Left ventricle myocardium inferior (tissue), 1 donor: ENCODE data around the gene CACNA2D1. TPM values are rescaled to one million over a fixed set of nuclear protein-coding genes. Genes with fewer than 3 reads are reported as not detected.

Experiments used
- DNase-seq: peaks from one replicate; pipeline ENCODE4 v3.0.0-alpha.2; 2020
- H3K27ac ChIP-seq: fragments of 200-600 bp; replicated peaks from 2 replicates; pipeline ENCODE4 v1.8.0; 2021
- H3K27me3 ChIP-seq: fragments of 200-600 bp; 2 replicates; pipeline ENCODE4 v1.8.0; 2021; ENCODE audit warnings: low read depth
- H3K36me3 ChIP-seq: fragments of 200-600 bp; 2 replicates; pipeline ENCODE4 v1.8.0; 2021
- H3K4me1 ChIP-seq: fragments of 200-600 bp; 2 replicates; pipeline ENCODE4 v1.8.0; 2021
- H3K4me3 ChIP-seq: fragments of 200-600 bp; 2 replicates; pipeline ENCODE4 v1.8.0; 2021; ENCODE audit warnings: mild to moderate bottlenecking, moderate library complexity
- H3K9me3 ChIP-seq: fragments of 200-600 bp; replicated peaks from 2 replicates; pipeline ENCODE4 v1.8.0; 2021
- intact Hi-C: fragments of 100-400 bp; cut with micrococcal nuclease; formaldehyde crosslinking; loops from one replicate; pipeline ENCODE4 v1.11.0; 2022
- total RNA-seq: library from RNA; stranded (reverse); fragmentation: NEBNext Ultra II Directional; extraction: Animal tissue kit (Norgen Biotek cat#: 25700); gene quantifications from one replicate; pipeline ENCODE4 v1.2.1, GENCODE V29; 2021
- TF ChIP-seq, protein P1 (sequence below): fragments of 200-600 bp; IDR thresholded peaks from 2 replicates; pipeline ENCODE4 v1.8.0; 2021; ENCODE audit warnings: antibody characterized with exemption, mild to moderate bottlenecking, borderline replicate concordance
- donor health status: DM: no; HTN: yes; CAD: no; lungs with severe emphysema.

Gene CACNA2D1
- total RNA-seq, 1 donor from 2014 or later: 64.6 TPM

DNA sequence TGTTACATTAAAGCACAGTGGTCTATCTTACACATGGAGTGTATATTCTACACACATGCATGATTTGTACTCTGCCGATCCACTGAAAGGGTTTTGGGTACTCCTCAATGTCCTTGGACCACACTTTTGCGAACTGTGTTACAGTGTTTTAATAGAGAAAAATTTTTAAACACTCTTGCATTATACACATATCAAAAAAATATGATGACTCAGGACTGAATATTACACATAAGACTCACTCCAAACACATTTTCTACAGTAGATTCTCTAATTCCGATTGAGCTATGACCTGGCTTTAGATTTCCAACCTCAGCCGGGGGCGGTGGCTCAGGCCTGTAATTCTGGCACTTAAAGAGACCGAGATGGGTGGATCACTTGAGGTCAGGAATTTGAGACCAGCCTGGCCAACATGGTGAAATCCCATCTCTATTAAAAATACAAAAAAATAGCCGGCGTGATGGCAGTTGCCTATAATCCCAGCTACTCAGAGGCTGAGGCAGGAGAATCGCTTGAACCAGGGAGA lies 222.4 kb downstream of the CACNA2D1 start:
- DNase-seq: no peak
- intact Hi-C loops: no loop called here
- Histone ChIP-seq H3K36me3 (no peaks in the 10 kb centered on the region), H3K9me3 (no peaks in the 10 kb centered on the region), H3K4me3 (no peak overlapping the region), H3K27me3 (no peaks in the 10 kb centered on the region), H3K27ac (no peak overlapping the region), H3K4me1 (no peaks in the 10 kb centered on the region)
- TF ChIP-seq, protein P1, sequence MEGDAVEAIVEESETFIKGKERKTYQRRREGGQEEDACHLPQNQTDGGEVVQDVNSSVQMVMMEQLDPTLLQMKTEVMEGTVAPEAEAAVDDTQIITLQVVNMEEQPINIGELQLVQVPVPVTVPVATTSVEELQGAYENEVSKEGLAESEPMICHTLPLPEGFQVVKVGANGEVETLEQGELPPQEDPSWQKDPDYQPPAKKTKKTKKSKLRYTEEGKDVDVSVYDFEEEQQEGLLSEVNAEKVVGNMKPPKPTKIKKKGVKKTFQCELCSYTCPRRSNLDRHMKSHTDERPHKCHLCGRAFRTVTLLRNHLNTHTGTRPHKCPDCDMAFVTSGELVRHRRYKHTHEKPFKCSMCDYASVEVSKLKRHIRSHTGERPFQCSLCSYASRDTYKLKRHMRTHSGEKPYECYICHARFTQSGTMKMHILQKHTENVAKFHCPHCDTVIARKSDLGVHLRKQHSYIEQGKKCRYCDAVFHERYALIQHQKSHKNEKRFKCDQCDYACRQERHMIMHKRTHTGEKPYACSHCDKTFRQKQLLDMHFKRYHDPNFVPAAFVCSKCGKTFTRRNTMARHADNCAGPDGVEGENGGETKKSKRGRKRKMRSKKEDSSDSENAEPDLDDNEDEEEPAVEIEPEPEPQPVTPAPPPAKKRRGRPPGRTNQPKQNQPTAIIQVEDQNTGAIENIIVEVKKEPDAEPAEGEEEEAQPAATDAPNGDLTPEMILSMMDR: no peak

DNA sequence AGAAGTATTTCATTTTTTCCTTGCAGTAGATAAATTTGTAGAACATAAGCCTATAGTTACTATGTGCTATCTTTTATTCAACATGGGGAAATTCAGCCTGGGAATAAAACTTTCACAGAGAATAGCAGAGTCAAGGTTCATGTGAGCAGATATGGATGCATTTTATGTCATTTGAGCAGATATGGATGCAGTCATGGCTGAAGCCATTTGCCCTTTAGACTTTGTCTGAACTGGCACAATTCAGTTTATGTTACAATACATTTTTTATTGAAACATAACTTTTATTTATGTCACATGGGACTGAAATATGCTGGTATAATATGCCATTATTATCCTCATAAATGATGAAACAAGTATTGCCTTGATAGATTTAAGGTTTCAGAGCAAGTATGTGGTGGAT lies 231.1 kb downstream of the CACNA2D1 start:
- H3K27me3 ChIP-seq: no peaks in the 10 kb centered on the region
- H3K4me1 ChIP-seq: peaks cover 12% of the 10 kb centered on the region
- intact Hi-C loops: no loop called here
- no peaks in the 10 kb centered on the region for H3K9me3 ChIP-seq
- no peak overlapping the region for H3K4me3 ChIP-seq
- H3K36me3 ChIP-seq: no peaks in the 10 kb centered on the region
- TF ChIP-seq, protein P1: no peak
- no peak overlapping the region for H3K27ac ChIP-seq
- no peak for DNase-seq

DNA sequence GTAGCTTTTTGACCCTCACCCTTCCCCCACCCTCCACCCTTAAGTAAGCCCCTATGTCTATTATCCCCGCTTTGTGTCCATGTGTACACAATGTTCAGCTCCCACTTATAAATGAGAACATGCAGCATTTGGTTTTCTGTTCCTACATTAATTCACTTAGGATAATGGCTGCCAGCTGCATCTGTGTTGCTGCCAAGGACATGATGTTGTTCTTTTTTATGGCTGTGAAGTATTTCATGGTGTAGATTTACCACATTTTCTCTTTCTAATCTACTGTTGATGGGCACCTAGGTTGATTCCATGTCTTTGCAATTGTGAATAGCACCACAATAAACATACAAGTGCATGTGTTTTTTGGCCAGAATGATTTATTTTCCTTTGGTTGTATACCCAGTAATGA lies 232.2 kb downstream of the CACNA2D1 start:
- Histone ChIP-seq H3K4me1 (peaks cover 12% of the 10 kb centered on the region), H3K36me3 (no peaks in the 10 kb centered on the region), H3K9me3 (no peaks in the 10 kb centered on the region), H3K27ac (no peak overlapping the region), H3K27me3 (no peaks in the 10 kb centered on the region), H3K4me3 (no peak overlapping the region)
- TF ChIP-seq, protein P1: no peak
- DNase-seq: no peak
- intact Hi-C loops: no loop called here

DNA sequence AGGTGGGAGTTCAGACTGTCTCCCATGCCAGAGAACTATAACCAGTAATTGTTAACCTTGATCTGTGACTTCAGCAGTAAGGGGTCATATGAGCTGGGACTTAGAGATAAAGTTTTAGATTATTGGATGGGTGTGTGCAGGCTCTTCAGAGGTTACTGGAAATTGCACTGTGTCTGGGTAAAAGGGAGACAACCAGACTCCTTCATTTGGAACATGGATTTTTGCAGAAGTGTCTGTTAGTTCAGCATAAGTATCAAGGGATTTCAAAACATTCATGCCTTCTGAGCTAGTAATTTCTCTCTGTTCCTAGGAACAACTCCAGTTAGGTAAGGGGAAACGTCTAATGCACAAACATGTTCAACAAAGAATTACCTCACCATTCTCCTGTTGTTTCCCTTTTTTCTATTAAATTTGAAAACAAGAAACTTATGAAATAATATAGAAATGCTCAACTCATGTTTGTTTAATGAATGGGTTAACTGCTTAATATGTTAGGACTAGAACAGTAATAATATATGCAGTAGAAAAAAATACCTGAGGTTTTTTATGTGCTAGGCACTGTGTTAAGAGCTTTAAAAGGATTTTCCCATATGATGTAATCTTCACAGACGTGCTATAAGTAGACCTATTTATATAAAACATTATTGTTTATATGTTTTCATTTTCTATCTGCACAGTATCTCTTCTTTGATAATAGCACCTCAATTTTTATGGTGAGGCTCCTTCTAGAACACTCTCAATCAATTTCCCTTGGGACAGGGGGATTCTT lies 233.0 kb downstream of the CACNA2D1 start:
- Histone ChIP-seq H3K4me1 (peaks cover 12% of the 10 kb centered on the region), H3K36me3 (no peaks in the 10 kb centered on the region), H3K4me3 (no peak overlapping the region), H3K27me3 (no peaks in the 10 kb centered on the region), H3K27ac (no peak overlapping the region), H3K9me3 (no peaks in the 10 kb centered on the region)
- DNase-seq: no peak
- TF ChIP-seq, protein P1: no peak
- intact Hi-C loops: no loop called here

DNA sequence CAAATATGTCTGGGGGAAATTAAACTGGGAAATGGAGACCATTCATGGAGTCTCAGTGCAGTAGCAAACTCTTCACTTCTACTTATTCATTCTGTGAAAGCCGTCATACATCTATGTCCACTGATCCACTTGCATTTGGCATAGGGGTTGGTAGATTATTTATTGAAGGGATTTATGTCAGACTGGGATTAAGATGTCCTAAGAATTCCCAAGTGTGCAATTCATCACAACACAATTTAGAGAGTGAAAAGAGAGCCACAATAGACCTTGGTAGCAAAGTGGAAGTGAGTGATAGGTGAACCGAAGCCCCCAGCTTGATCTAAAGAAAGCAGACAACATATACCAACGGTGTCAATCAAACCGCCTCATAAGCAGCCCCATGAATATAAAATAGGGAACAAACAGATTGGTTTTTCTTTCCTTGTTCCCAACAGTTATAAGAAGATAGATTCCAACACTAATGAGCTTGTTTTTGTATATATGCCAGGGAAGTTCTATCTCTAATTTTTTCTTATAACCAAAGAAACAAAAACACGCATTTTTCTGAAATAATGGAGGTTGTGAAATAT lies 234.3 kb downstream of the CACNA2D1 start:
- peaks cover 12% of the 10 kb centered on the region for H3K4me1 ChIP-seq
- no peaks in the 10 kb centered on the region for H3K36me3 ChIP-seq
- no peak overlapping the region for H3K27ac ChIP-seq
- TF ChIP-seq, protein P1: no peak
- intact Hi-C loops: no loop called here
- H3K27me3 ChIP-seq: no peaks in the 10 kb centered on the region
- no peaks in the 10 kb centered on the region for H3K9me3 ChIP-seq
- DNase-seq: no peak
- H3K4me3 ChIP-seq: no peak overlapping the region
